Neural crest cell (in vitro differentiated cells): ENCODE data around the gene EID2B. TPM values are rescaled to one million over a fixed set of nuclear protein-coding genes. Genes with fewer than 3 reads are reported as not detected.
A peak's percentile ranks its signal among the peaks of the same experiment; 100 is the strongest.

Experiments
- DNase-seq: peaks from one replicate; pipeline ENCODE4 v3.0.0; 2021; ENCODE audit warnings: low read depth, mixed read lengths, low spot score
- H3K27ac Mint-ChIP-seq: one replicate; pipeline ENCODE4 v1.8.0; 2021; ENCODE audit warnings: mild to moderate bottlenecking, mixed read lengths; ENCODE audit not compliant: unreplicated experiment
- H3K27me3 Mint-ChIP-seq: 2 replicates; pipeline ENCODE4 v1.8.0; 2021; ENCODE audit warnings: low read depth, mild to moderate bottlenecking, mixed read lengths
- H3K36me3 Mint-ChIP-seq: 2 replicates; pipeline ENCODE4 v1.8.0; 2021; ENCODE audit warnings: low read depth, mild to moderate bottlenecking, mixed read lengths
- H3K4me1 Mint-ChIP-seq: 2 replicates; pipeline ENCODE4 v1.8.0; 2021; ENCODE audit warnings: mixed read lengths
- H3K4me3 Mint-ChIP-seq: one replicate; pipeline ENCODE4 v1.8.0; 2021; ENCODE audit warnings: mild to moderate bottlenecking, mixed read lengths
- H3K9me3 Mint-ChIP-seq: 2 replicates; pipeline ENCODE4 v1.8.0; 2021; ENCODE audit warnings: mixed read lengths
- CTCF ChIP-seq: fragments of 200-600 bp; sonication (generic); conservative IDR thresholded peaks from 2 replicates; pipeline ENCODE4 v1.5.0; 2021; ENCODE audit warnings: antibody characterized with exemption, mild to moderate bottlenecking
- total RNA-seq: library from RNA; stranded (reverse); gene quantifications from 2 replicates; pipeline ENCODE4 v1.2.1, GENCODE V29; 2021

Gene EID2B
- total RNA-seq, 1 donor from 2014 or later = 7.7 TPM

- H3K27ac Mint-ChIP-seq = no peak overlapping the region
- no peaks in the 10 kb centered on the region for H3K36me3 Mint-ChIP-seq
- H3K4me3 Mint-ChIP-seq = no peak overlapping the region
- peaks cover 16% of the 10 kb centered on the region for H3K4me1 Mint-ChIP-seq
- TF ChIP-seq CTCF = no peak
- DNase-seq = no peak
- H3K9me3 Mint-ChIP-seq = no peaks in the 10 kb centered on the region
- H3K27me3 Mint-ChIP-seq = peaks cover 51% of the 10 kb centered on the region
Measured at GRCh38 chr19:39518975-39519374, 13.7 kb downstream of the EID2B start.

- Mint-ChIP-seq H3K27me3 (peaks cover 56% of the 10 kb centered on the region), H3K4me1 (peaks cover 16% of the 10 kb centered on the region), H3K4me3 (no peak overlapping the region), H3K27ac (no peak overlapping the region), H3K36me3 (no peaks in the 10 kb centered on the region), H3K9me3 (no peaks in the 10 kb centered on the region)
- TF ChIP-seq CTCF = no peak
- DNase-seq = no peak
Measured at GRCh38 chr19:39518458-39518857, 14.2 kb downstream of the EID2B start.

- H3K4me1 Mint-ChIP-seq = peaks cover 16% of the 10 kb centered on the region
- H3K36me3 Mint-ChIP-seq = no peaks in the 10 kb centered on the region
- H3K4me3 Mint-ChIP-seq = no peak overlapping the region
- no peak for DNase-seq
- TF ChIP-seq CTCF = no peak
- peaks cover 66% of the 10 kb centered on the region for H3K27me3 Mint-ChIP-seq
- H3K9me3 Mint-ChIP-seq = no peaks in the 10 kb centered on the region
- no peak overlapping the region for H3K27ac Mint-ChIP-seq
Measured at GRCh38 chr19:39517432-39517831, 15.2 kb downstream of the EID2B start.

GRCh38 chr19:39516270-39516669 lies 16.4 kb downstream of the EID2B start:
- Mint-ChIP-seq H3K27ac (no peak overlapping the region), H3K4me3 (peak overlapping the region; percentile 47), H3K9me3 (no peaks in the 10 kb centered on the region), H3K4me1 (peaks cover 16% of the 10 kb centered on the region), H3K36me3 (no peaks in the 10 kb centered on the region), H3K27me3 (peaks cover 74% of the 10 kb centered on the region)
- no peak for DNase-seq
- TF ChIP-seq CTCF = no peak

- H3K27me3 Mint-ChIP-seq = peaks cover 74% of the 10 kb centered on the region
- no peaks in the 10 kb centered on the region for H3K36me3 Mint-ChIP-seq
- no peak overlapping the region for H3K27ac Mint-ChIP-seq
- H3K4me3 Mint-ChIP-seq = peak overlapping the region; percentile 47
- TF ChIP-seq CTCF = no peak
- H3K9me3 Mint-ChIP-seq = no peaks in the 10 kb centered on the region
- peaks cover 16% of the 10 kb centered on the region for H3K4me1 Mint-ChIP-seq
- no peak for DNase-seq
Measured at GRCh38 chr19:39515551-39516191, 17.0 kb downstream of the EID2B start.
